Measurements from ENCODE around the gene SUSD2. TPM values are rescaled to one million over a fixed set of nuclear protein-coding genes. Genes with fewer than 3 reads are reported as not detected.
A peak's percentile ranks its signal among the peaks of the same experiment; 100 is the strongest.

SUSD2 gene
- total RNA-seq, 1 experiment from 2014 or later = 2.5 TPM

- Mint-ChIP-seq H3K9me3 (ENCODE audit: low read depth, unreplicated experiment) (no peaks in the 10 kb centered on the region), H3K27me3 (ENCODE audit: unreplicated experiment) (no peaks in the 10 kb centered on the region), H3K4me3 (ENCODE audit: low read depth, unreplicated experiment) (no peak overlapping the region), H3K36me3 (ENCODE audit: insufficient read depth, unreplicated experiment) (peaks cover 6% of the 10 kb centered on the region), H3K27ac (ENCODE audit: unreplicated experiment) (no peak overlapping the region), H3K4me1 (ENCODE audit: low read depth, unreplicated experiment) (peaks cover 27% of the 10 kb centered on the region)
- intact Hi-C loops (cut with micrococcal nuclease; ENCODE audit: unreplicated experiment) = loop anchor here (2.0 to 10.0 kb wide), 2 partner anchors 59 to 203 kb away; partner anchors contain the start of gene GSTT2
- no peak for TF ChIP-seq CTCF (IDR thresholded peaks at IDR 0.05; ENCODE audit: unreplicated experiment)
- no TSS peak for BruUV-seq (replicated peaks)
- no peak for DNase-seq
- CTCF ChIA-PET = interaction anchor here (3.3 kb wide), 1 partner anchor 59 kb away, joined by 59 read pairs; no protein-coding TSS in a partner anchor
Observed at GRCh38 chr22:24187731-24188644, 6.7 kb downstream of the SUSD2 start.

GRCh38 chr22:24188705-24189248 is 7.5 kb downstream of the SUSD2 start:
- H3K27me3 Mint-ChIP-seq (ENCODE audit: unreplicated experiment) = no peaks in the 10 kb centered on the region
- H3K4me3 Mint-ChIP-seq (ENCODE audit: low read depth, unreplicated experiment) = peak overlapping the region; percentile 13
- CTCF ChIA-PET = interaction anchor here (0.6 to 3.3 kb wide), 9 partner anchors 12 to 333 kb away, joined by 3 to 59 read pairs (median 5); no protein-coding TSS in a partner anchor
- TF ChIP-seq CTCF (IDR thresholded peaks at IDR 0.05; ENCODE audit: unreplicated experiment) = no peak
- no TSS peak for BruUV-seq (replicated peaks)
- H3K9me3 Mint-ChIP-seq (ENCODE audit: low read depth, unreplicated experiment) = no peaks in the 10 kb centered on the region
- intact Hi-C loops (cut with micrococcal nuclease; ENCODE audit: unreplicated experiment) = loop anchor here (2.0 to 10.0 kb wide), 2 partner anchors 58 to 204 kb away; partner anchors contain the start of gene GSTT2
- H3K4me1 Mint-ChIP-seq (ENCODE audit: low read depth, unreplicated experiment) = peaks cover 27% of the 10 kb centered on the region
- no peak for DNase-seq
- peak overlapping the region; percentile 61 for H3K27ac Mint-ChIP-seq (ENCODE audit: unreplicated experiment)
- peaks cover 6% of the 10 kb centered on the region for H3K36me3 Mint-ChIP-seq (ENCODE audit: insufficient read depth, unreplicated experiment)

GRCh38 chr22:24189249-24190158 is 8.2 kb downstream of the SUSD2 start:
- H3K4me1 Mint-ChIP-seq (ENCODE audit: low read depth, unreplicated experiment) = peaks cover 27% of the 10 kb centered on the region
- CTCF ChIA-PET = interaction anchor here (0.6 to 3.3 kb wide), 12 partner anchors 9 to 332 kb away, joined by 3 to 59 read pairs (median 4); no protein-coding TSS in a partner anchor
- intact Hi-C loops (cut with micrococcal nuclease; ENCODE audit: unreplicated experiment) = loop anchor here (2.0 to 10.0 kb wide), 2 partner anchors 57 to 205 kb away; partner anchors contain the start of gene GSTT2
- H3K27me3 Mint-ChIP-seq (ENCODE audit: unreplicated experiment) = no peaks in the 10 kb centered on the region
- H3K36me3 Mint-ChIP-seq (ENCODE audit: insufficient read depth, unreplicated experiment) = peaks cover 6% of the 10 kb centered on the region
- peak overlapping the region; percentile 61 for H3K27ac Mint-ChIP-seq (ENCODE audit: unreplicated experiment)
- H3K4me3 Mint-ChIP-seq (ENCODE audit: low read depth, unreplicated experiment) = peak overlapping the region; percentile 13
- DNase-seq = peak; percentile 89
- TF ChIP-seq CTCF (IDR thresholded peaks at IDR 0.05; ENCODE audit: unreplicated experiment) = peak; percentile 92
- no TSS peak for BruUV-seq (replicated peaks)
- no peaks in the 10 kb centered on the region for H3K9me3 Mint-ChIP-seq (ENCODE audit: low read depth, unreplicated experiment)

- H3K36me3 Mint-ChIP-seq (ENCODE audit: insufficient read depth, unreplicated experiment) = peaks cover 6% of the 10 kb centered on the region
- no peaks in the 10 kb centered on the region for H3K27me3 Mint-ChIP-seq (ENCODE audit: unreplicated experiment)
- no TSS peak for BruUV-seq (replicated peaks)
- no peak overlapping the region for H3K4me3 Mint-ChIP-seq (ENCODE audit: low read depth, unreplicated experiment)
- peak overlapping the region; percentile 43 for H3K27ac Mint-ChIP-seq (ENCODE audit: unreplicated experiment)
- intact Hi-C loops (cut with micrococcal nuclease; ENCODE audit: unreplicated experiment) = no loop called here
- DNase-seq = no peak
- no peaks in the 10 kb centered on the region for H3K9me3 Mint-ChIP-seq (ENCODE audit: low read depth, unreplicated experiment)
- CTCF ChIA-PET = interaction anchor here (0.7 to 3.3 kb wide), 9 partner anchors 8 to 331 kb away, joined by 3 to 59 read pairs (median 5); no protein-coding TSS in a partner anchor
- H3K4me1 Mint-ChIP-seq (ENCODE audit: low read depth, unreplicated experiment) = peaks cover 27% of the 10 kb centered on the region
- TF ChIP-seq CTCF (IDR thresholded peaks at IDR 0.05; ENCODE audit: unreplicated experiment) = no peak
Observed at GRCh38 chr22:24190159-24190540, 8.9 kb downstream of the SUSD2 start.

Data from Calu3 (cell line).